Measurements from ENCODE around the gene PINK1.
A peak's percentile ranks its signal among the peaks of the same experiment; 100 is the strongest.
"Not testable (repeated sequence)": the region's sequence is repeated elsewhere in the genome, so short reads cannot be mapped to it uniquely, and the experiment has no call there.

PINK1 gene

GRCh38 chr1:20648438-20648837, 15.2 kb downstream of the PINK1 start:
- no peak for DNase-seq (ENCODE audit: low read depth)

- no peak for DNase-seq (ENCODE audit: low read depth)
These were observed 15.7 kb downstream of the PINK1 start for GRCh38 chr1:20648946-20649345.

DNA sequence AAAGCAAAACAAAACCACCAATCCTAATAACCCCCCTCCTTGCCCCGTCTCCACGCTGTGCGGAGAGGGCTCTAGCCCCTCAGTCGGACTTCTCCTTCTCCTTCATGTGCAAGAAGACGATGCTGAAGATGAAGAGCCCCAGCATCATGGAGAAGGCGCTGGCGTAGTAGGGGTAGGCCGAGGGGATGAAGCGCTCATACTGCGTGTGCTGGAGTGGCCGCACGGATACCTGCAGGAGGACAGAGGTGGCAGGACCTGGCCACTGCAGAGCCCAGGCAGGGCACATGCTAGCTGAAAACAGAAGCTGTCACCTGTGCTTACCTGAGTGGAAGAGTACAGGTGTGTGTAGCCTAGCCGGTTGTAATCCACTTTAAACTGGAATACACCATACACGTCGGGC, 19.0 kb downstream of the PINK1 start:
- no peak for DNase-seq (ENCODE audit: low read depth)

DNA sequence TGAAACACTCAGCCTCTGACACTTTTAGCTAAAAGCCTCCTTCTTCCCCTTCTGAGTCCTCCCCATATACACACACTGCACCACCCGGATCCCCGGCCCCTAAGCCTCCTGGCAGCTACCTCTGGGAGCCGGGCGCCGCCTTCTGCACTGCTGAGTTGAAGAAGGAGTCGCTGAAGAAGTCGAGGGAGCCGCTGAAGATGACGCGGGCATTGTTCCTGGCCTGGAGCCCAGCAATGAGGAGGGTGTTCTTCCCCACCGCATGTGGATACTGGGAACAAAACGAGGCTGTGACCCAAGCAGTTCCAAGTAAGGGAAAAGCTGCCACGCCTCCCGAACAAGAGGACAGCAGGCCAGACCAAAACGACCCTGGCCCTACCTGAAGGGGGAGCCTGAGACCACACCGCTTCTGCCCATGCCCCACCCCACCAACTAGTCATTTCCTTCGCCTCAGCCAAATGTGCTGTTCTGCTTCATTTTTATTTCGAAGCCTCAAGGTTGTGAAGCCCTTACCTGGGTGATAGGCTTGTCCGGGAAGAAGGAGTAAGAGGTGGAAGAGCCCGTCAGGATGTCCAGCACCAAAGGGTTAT, 20.9 kb downstream of the PINK1 start:
- DNase-seq (ENCODE audit: low read depth): no peak

DNA sequence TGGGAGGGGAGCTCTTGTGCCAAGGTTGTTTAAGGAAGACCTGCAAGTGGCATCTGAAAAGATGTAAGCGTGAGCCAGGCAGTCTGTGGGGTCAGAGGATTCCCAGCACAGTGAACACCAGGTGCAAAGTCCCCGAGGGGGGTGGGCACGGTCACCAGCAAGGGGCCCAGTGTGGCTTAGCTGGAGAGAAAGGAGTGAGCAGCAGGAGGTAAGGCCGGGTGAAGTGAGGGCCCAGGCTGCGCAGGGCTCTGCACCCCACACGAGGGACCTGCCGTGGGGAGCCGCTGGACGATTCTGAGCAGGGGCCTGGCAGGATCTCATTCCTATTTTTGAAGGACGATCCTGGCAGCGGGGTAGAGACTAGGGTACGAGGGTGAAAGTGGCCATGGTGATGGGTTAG, 23.8 kb downstream of the PINK1 start:
- DNase-seq (ENCODE audit: low read depth): no peak

GRCh38 chr1:20658166-20658915, 25.1 kb downstream of the PINK1 start:
- no peak for DNase-seq (ENCODE audit: low read depth)

DNA sequence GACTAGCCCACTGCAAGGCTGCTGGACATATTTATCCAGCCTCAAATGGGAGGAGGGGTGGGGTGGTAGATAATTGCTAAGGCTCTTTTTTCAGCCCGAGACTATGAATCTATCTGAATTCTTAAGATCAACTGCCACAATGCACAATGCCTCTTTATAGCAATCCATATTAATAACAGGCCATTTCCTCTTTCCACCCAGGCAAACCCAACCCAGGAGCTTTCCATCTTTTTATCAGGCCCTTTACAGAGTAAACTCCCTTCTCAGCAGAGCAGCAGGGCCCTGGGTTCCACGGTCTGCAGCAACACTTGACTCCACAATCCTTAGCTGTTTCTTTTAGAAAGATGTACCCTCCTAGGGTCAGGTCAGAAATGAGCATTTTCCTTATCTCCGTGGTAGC, 27.1 kb downstream of the PINK1 start:
- DNase-seq (ENCODE audit: low read depth): no peak

- no peak for DNase-seq (ENCODE audit: low read depth)
These were observed 27.6 kb downstream of the PINK1 start for GRCh38 chr1:20660847-20661206.

DNA sequence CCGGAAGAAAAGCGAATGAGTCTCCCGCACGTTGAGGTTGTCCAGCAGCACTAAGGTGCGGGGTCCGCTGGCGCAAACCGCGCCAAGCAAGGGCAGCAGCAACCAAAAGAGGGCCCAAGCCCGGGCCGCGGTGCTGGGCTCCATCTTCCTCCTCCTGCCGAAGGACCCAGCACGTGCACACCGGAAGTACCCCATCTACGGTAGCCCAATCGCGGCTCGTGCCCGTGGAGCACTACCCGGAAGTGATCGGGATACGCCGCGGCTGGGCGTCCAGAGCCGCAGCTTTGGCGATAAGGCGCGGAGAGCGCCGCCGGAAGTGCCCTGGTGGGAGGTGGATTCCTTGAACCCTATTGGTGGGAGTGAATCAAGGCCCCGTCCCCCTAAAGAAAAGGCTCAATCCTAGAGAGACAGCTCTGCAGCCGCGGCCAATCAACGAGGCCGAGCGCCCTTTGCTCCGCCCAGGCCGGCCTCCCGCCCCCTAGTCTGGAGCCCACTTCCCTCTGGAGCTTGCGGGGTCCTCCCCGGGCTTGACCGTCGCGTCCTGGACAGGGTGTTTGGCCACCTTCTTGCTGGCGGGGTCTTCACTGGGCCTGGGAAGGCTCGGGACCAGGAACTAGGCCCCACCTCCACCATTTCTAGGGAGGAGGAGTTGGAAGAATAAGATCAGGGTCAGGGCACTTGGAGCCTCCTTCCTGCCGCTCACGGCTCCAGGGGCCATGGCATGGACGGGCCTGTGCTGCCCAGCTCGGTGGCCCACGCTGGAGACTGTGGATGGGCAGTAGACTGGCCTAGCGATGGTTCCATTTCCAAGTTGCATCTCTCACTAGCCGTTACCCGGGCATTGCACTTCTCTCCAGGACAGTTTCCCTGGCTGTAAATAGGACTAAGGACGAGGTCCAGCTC, 28.2 kb downstream of the PINK1 start, which contains the start of gene DDOST:
Gene DDOST (minus strand): TSS at position 163 of the 903 bp plus-strand sequence. CDS start 19 bp downstream, at position 144.
- DNase-seq (ENCODE audit: low read depth): peak; percentile 96

- no peak for DNase-seq (ENCODE audit: low read depth)
These were observed 28.8 kb downstream of the PINK1 start for GRCh38 chr1:20662110-20662475.

- DNase-seq (ENCODE audit: low read depth): no peak
These were observed 30.1 kb downstream of the PINK1 start for GRCh38 chr1:20663365-20663764.

DNA sequence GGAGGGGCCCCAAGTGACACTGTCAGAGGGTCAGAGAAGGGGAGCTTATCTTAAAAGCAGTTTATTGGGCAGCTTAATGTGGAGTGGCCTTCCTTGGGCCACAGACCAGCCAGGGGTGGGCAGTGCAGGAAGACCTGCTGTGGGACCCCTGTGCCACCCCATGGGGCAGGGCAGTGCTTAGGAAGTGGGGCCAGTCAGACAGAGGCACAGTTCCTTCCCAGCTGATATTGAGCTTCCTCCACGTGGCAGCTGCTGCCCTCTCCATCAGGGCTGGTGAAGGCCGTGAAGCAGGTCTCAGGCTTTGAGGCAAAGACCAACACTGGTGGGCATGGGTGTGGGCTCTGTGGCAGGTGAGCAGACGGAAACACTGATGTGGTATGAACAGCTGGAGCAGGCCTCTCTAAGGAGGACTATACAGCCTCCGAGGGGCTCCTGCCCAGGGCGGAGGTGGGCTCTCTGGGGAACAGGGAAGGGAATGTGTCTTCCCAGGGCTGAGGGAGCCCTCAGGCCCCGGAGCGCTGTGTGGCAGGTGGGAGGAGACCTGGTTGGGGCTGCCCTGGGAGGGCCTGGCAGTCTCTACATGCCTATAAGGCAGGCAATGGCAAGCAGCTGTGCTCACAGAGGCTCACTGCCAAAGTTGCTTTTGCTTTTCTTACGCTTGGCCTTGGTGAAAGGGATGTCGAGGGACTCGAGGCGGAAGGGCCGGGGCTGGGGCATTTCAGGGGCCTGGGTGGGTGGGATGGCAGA, 30.9 kb downstream of the PINK1 start:
- no peak for DNase-seq (ENCODE audit: low read depth)

- no peak for DNase-seq (ENCODE audit: low read depth)
These were observed 32.5 kb downstream of the PINK1 start for GRCh38 chr1:20665726-20666125.

DNA sequence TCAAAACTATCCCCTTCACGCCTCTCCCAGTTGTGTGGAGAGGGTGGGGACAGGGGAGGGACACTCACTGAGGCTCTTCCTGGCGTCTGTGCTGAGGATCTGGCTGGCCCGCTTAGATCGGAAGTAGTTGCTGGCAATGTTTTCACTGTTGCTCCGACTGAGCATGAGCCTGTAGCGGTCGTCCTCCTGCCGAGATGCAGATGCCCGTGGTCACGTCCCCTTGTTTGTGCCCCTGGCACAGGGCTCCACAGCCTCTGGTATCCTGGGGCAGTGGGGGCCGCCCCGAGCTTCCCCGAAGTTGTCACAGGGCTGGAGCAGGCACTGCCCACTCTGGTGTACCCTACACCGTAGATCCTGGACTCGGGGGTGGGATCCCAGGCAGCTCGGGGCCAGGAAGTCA, 32.9 kb downstream of the PINK1 start:
- no peak for DNase-seq (ENCODE audit: low read depth)

- DNase-seq (ENCODE audit: low read depth): no peak
These were observed 33.5 kb downstream of the PINK1 start for GRCh38 chr1:20666804-20667203.

DNA sequence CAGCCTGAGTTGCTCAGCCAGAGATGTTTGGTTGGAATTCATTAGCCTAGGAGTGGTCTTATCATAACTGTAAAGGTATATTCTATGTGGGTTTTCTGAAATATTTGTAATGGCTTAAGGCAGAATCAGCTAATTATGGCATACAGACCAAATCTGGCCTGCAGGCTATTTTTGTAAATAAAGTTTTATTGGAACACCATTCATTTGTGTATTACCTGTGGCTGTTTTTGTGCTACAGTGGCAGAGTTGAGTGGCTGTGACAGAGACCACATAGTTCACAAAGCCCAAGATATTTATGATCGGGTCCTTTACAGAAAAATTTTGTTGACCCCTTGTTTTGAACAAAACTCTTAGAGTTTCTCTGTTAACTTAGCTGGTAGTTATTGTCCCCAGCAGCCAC, 35.3 kb downstream of the PINK1 start:
- DNase-seq (ENCODE audit: low read depth): no peak

DNA sequence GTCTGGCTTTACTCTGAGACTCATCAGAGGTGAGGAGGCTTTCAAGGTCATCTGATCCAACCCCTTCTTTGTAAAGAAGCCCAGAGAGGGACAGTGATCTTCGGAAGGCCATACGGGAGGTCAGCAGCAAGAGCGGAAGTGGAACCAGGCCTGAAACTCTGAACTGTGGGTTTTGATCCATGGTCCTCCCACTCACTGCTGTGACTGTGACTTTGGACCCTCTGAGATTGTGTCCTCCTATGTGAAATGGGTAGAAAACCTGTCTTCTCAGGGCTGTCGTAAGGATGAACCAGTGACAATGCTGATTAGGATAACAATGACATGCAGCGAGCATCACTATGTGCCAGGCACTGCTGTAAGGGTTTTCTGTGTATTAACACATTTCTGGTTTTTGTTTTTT, 37.7 kb downstream of the PINK1 start:
- DNase-seq (ENCODE audit: low read depth): no peak

DNA sequence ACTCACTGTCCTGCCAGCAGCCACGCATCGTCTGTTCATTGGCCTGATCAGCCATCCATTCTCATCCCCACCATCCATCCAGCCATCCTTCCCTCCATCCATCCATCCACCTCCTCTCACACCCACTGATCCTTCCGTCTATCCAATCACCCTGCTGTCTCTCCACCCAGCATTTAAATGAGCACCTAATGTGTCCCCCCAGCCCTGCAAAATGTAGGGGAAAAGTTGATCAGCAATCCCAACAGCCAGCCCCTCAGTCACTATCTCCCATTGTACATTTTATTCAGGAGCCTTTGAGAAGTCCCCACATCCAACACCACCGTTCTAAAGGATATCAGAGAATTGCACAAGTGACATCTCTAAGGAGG, 39.0 kb downstream of the PINK1 start:
- no peak for DNase-seq (ENCODE audit: low read depth)

GRCh38 chr1:20673626-20674025, 40.4 kb downstream of the PINK1 start:
- not testable (repeated sequence) for DNase-seq (ENCODE audit: low read depth)

DNA sequence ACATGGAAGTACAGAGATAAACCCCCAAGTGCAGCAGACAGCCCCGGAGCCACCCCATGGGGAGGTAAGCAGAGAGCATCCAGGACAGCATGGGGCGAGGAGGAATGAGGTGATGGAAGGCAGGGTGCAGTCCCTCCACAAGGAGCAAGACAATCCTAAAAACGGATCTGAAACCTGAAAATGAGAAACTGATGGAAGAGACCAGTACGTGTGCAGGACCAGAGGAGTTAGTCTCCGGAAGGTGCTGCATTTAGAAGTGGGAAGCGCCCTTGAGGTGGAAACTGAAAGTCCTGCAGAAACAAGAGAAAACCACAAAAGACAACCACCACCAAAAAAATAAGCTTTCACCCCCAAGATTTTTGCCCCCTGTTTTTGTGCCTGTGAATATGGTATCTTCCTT, 45.3 kb downstream of the PINK1 start:
- no peak for DNase-seq (ENCODE audit: low read depth)

GRCh38 chr1:20680269-20680668, 47.0 kb downstream of the PINK1 start:
- no peak for DNase-seq (ENCODE audit: low read depth)

DNA sequence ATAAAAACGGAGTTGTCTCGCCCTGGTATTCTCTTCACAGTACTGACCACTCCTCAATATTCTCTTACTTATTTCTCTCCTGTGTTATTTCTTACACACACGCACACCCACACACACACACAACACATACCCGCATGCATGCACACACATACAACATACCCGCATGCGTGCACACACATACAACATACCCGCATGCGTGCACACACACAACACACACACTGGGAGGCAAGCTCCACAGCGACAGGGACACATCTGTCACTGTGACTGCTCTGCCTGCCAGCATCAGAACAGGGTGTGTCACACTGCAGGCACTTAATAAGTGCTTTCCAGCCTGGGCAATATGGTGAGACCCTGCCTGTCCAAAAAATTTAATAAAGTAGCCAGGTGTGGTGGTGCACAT, 48.7 kb downstream of the PINK1 start:
- no peak for DNase-seq (ENCODE audit: low read depth)

Data from fibroblast of gingiva (primary cell).